Fibroblast of pulmonary artery (primary cell): ENCODE results near the gene PSMF1.
"Not testable (repeated sequence)": the region's sequence is repeated elsewhere in the genome, so short reads cannot be mapped to it uniquely, and the experiment has no call there.

ENCODE experiments used
- DNase-seq: peaks from one replicate; pipeline ENCODE4 v3.0.0-alpha.2; 2010; ENCODE audit warnings: low read depth
- H3K4me3 ChIP-seq: replicated peaks from 2 replicates; pipeline ENCODE4 v1.5.1; 2011; ENCODE audit warnings: low read depth, mild to moderate bottlenecking, control low read depth, low read length, moderate library complexity
- CTCF ChIP-seq: IDR thresholded peaks from 2 replicates; pipeline ENCODE4 v1.5.1; 2011; ENCODE audit warnings: mild to moderate bottlenecking, control low read depth, low read length, inconsistent platforms; ENCODE audit errors: missing control alignments

The PSMF1 gene

GRCh38 chr20:1212607-1213396 is 94.4 kb downstream of the PSMF1 start:
- DNase-seq = peak; percentile 79
- TF ChIP-seq CTCF = peak; percentile 92
- no peak overlapping the region for H3K4me3 ChIP-seq

GRCh38 chr20:1214838-1215261 is 96.4 kb downstream of the PSMF1 start:
- no peak overlapping the region for H3K4me3 ChIP-seq
- DNase-seq = no peak
- TF ChIP-seq CTCF = no peak

GRCh38 chr20:1215386-1216170 is 97.2 kb downstream of the PSMF1 start:
- H3K4me3 ChIP-seq = no peak overlapping the region
- no peak for TF ChIP-seq CTCF
- no peak for DNase-seq

- DNase-seq, H3K4me3 ChIP-seq: not testable (repeated sequence)
Observed at GRCh38 chr20:1216527-1217427, 98.4 kb downstream of the PSMF1 start.
